ENCODE data around the gene PRSS8.
"Not testable (repeated sequence)": the region's sequence is repeated elsewhere in the genome, so short reads cannot be mapped to it uniquely, and the experiment has no call there.

The PRSS8 gene

DNA sequence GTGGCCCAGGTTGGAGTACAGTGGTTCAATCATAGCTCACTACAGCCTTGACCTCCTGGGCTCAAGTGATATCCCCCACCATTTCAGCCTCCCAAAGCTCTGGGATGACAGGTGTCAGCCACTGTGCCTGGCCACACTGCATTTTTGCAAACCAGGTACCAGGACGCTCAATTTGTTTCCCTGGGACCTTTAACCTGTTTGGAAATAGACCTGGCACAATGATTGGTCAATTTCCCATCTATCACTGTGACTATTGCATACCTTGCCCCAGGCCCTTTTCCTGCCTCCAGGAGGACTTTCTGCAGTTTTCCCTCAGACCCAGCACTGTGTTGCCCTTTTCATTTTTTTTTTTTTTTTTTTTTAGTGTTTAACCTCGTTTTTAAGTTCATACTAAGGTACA, 33.3 kb upstream of the PRSS8 start:
- Histone ChIP-seq H4K20me1 (no peaks in the 10 kb centered on the region), H3K36me3 (no peaks in the 10 kb centered on the region), H3K4me3 (no peak overlapping the region), H3K27ac (no peak overlapping the region), H3K9me3 (no peaks in the 10 kb centered on the region), H3K4me1 (no peaks in the 10 kb centered on the region), H3K27me3 (no peaks in the 10 kb centered on the region), H3K4me2 (no peak overlapping the region), H3K9ac (no peak overlapping the region)
- no peak for TF ChIP-seq Cebpa-rat (IDR thresholded peaks at IDR 0.05)

GRCh38 chr16:31167315-31167714, 31.8 kb upstream of the PRSS8 start:
- H3K9me3 ChIP-seq: no peaks in the 10 kb centered on the region
- no peak overlapping the region for H3K4me2 ChIP-seq
- H3K27me3 ChIP-seq: no peaks in the 10 kb centered on the region
- no peak for TF ChIP-seq Cebpa-rat (IDR thresholded peaks at IDR 0.05)
- no peaks in the 10 kb centered on the region for H4K20me1 ChIP-seq
- no peak overlapping the region for H3K4me3 ChIP-seq
- no peak overlapping the region for H3K9ac ChIP-seq
- H3K36me3 ChIP-seq: no peaks in the 10 kb centered on the region
- no peak overlapping the region for H3K27ac ChIP-seq
- H3K4me1 ChIP-seq: no peaks in the 10 kb centered on the region

GRCh38 chr16:31157136-31157535, 21.6 kb upstream of the PRSS8 start:
- Histone ChIP-seq H3K4me2 (peak overlapping the region; percentile 32; the same call in 1 of the 2 replicates), H3K4me3 (no peak overlapping the region), H3K9me3 (no peaks in the 10 kb centered on the region), H3K27me3 (no peaks in the 10 kb centered on the region), H3K27ac (no peak overlapping the region), H3K9ac (no peak overlapping the region), H3K4me1 (peaks cover 17% of the 10 kb centered on the region), H4K20me1 (no peaks in the 10 kb centered on the region), H3K36me3 (no peaks in the 10 kb centered on the region)
- TF ChIP-seq Cebpa-rat (IDR thresholded peaks at IDR 0.05): no peak

DNA sequence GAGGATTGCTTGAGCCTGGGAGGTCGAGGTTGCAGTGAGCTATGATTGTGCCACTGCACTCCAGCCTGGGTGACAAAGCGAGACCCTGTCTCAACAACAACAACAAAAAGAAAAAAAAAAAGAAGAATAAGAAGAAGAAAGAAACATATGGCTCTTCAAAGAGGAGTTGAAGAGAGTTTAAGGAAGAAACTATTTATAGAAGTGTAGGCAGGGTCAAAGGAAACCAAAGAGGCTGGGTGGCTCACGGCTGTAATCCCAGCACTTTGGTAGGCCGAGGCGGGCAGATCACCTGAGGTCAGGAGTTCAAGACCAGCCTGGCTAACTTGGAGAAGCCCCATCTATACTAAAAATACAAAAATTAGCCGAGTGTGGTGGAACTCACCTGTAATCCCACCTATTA, 15.4 kb upstream of the PRSS8 start:
- not testable (repeated sequence) for H3K4me3 ChIP-seq, H3K27ac ChIP-seq, H3K27me3 ChIP-seq, H4K20me1 ChIP-seq, H3K36me3 ChIP-seq, H3K9me3 ChIP-seq, H3K9ac ChIP-seq
- Histone ChIP-seq H3K4me1 (peaks cover 27% of the 10 kb centered on the region), H3K4me2 (peak overlapping the region; percentile 63)

DNA sequence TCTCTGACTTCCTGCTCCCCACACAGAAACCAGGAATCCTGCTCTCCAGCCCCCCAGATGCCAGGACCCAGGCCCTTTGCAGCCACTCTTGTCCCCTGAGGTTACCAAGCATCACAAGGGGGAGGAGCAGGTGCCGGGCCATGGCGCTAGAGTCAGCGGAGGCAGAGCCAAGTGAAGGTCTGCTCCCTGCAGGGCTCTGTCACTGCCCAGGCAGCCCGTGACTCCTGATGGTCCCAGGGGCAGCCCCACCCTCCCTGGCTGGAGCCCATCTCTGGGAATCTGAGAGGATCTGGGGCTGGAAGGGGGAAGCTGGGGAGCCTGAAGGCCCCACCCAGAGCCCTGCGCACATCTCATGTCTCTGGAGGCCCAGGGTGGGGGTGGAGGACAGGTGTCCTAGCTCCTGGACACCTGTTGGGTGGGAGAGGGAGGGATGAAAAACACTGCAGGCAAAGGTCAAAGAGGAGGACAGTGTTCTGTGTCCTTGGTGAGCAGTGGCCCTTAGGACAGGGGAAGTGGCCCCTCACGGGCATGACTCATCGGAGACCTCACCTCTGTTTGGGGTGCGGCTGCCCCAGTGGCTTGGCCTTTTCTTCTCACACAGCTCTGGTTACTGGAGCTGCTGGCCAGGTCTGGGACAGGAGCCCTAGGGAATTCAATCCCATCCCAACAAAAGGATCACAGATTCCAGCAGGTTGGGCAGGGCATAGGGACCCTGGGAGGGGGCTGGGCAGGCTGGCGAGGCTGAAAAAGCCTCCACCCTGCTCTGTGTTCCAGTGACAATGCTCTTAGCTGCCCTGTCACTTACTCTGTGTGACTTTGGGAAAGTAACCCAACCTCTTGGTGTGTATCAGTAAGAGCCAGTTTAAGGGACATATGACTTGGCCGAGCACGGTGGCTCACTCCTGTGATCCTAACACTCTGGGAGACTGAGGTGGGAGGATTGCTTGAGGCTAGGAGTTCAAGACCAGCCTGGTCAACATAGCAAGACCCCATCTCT, 14.7 kb upstream of the PRSS8 start, which contains the start of gene PRSS36:
PRSS36 (minus strand) TSS at position 173 of the 997 bp plus-strand sequence; CDS start at position 142, 31 bp downstream.
- Histone ChIP-seq H3K27ac (peak within 1 kb of the TSS; percentile 65), H3K36me3 (no peaks in the 10 kb centered on the region), H3K9me3 (no peaks in the 10 kb centered on the region), H3K9ac (no peak within 1 kb of the TSS), H4K20me1 (no peaks in the 10 kb centered on the region), H3K4me2 (peak within 1 kb of the TSS; percentile 63), H3K4me3 (no peak within 1 kb of the TSS), H3K4me1 (peaks cover 31% of the 10 kb centered on the region), H3K27me3 (no peaks in the 10 kb centered on the region)
- no peak for TF ChIP-seq Cebpa-rat (IDR thresholded peaks at IDR 0.05)

- no peaks in the 10 kb centered on the region for H4K20me1 ChIP-seq
- peaks cover 31% of the 10 kb centered on the region for H3K4me1 ChIP-seq
- H3K9me3 ChIP-seq: no peaks in the 10 kb centered on the region
- no peaks in the 10 kb centered on the region for H3K36me3 ChIP-seq
- no peak for TF ChIP-seq Cebpa-rat (IDR thresholded peaks at IDR 0.05)
- peak overlapping the region; percentile 65 for H3K27ac ChIP-seq
- peak overlapping the region; percentile 63 for H3K4me2 ChIP-seq
- no peaks in the 10 kb centered on the region for H3K27me3 ChIP-seq
- no peak overlapping the region for H3K9ac ChIP-seq
- H3K4me3 ChIP-seq: no peak overlapping the region
Observed at GRCh38 chr16:31149332-31149731, 13.8 kb upstream of the PRSS8 start.

GRCh38 chr16:31148896-31149295, 13.4 kb upstream of the PRSS8 start:
- Histone ChIP-seq H4K20me1 (no peaks in the 10 kb centered on the region), H3K4me1 (peaks cover 31% of the 10 kb centered on the region), H3K36me3 (no peaks in the 10 kb centered on the region), H3K27ac (peak overlapping the region; percentile 65; the same call in 1 of the 2 replicates), H3K4me2 (peak overlapping the region; percentile 63), H3K27me3 (no peaks in the 10 kb centered on the region), H3K4me3 (no peak overlapping the region), H3K9me3 (no peaks in the 10 kb centered on the region), H3K9ac (no peak overlapping the region)
- no peak for TF ChIP-seq Cebpa-rat (IDR thresholded peaks at IDR 0.05)

DNA sequence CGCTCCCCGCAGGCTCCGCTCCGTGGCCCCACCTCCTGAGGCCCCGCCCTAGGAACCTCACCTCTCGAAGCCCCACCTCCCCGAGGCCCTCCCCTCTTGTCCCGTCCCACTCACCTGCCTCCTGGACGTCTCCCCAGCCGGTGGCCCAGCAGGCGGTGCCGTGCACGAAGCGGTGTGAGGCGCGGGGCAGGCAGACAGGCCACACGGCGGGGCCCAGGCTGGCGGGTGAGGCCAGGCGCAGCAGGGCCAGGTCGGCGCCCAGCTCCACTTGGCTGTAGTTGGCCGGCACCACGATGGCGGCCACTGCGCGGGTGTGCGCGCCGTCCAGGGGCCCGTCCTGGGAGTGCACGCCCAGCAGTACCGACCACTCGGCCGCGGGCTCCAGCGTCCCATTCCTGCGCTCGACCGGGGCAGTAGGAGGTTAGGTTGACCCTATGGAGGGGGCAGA, 12.8 kb upstream of the PRSS8 start:
- Histone ChIP-seq H4K20me1 (no peaks in the 10 kb centered on the region), H3K27me3 (no peaks in the 10 kb centered on the region), H3K4me2 (no peak overlapping the region), H3K9me3 (no peaks in the 10 kb centered on the region), H3K27ac (no peak overlapping the region), H3K4me1 (peaks cover 32% of the 10 kb centered on the region), H3K9ac (no peak overlapping the region), H3K4me3 (no peak overlapping the region), H3K36me3 (no peaks in the 10 kb centered on the region)
- TF ChIP-seq Cebpa-rat (IDR thresholded peaks at IDR 0.05): no peak

DNA sequence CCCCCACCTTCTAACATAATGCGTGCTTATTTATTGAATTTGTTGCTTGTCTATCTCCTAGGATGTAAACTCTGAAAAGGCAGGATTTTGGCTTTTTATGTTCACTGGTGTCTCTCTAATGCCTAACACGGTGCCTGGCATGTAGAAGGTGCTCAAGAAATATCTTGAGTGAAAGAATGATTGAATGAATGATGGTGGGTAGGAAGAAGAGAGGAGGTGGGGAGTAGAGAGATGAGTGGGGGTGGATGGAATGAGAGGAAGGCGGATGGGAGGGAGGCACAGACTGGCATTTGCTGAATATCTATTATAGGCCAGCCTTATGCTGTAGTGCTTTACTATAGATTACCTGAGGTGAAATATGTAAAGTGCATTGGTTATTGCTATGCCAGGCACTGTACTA, 12.0 kb upstream of the PRSS8 start:
- no peaks in the 10 kb centered on the region for H3K9me3 ChIP-seq
- H3K36me3 ChIP-seq: no peaks in the 10 kb centered on the region
- no peak for TF ChIP-seq Cebpa-rat (IDR thresholded peaks at IDR 0.05)
- no peak overlapping the region for H3K9ac ChIP-seq
- H3K4me3 ChIP-seq: no peak overlapping the region
- no peaks in the 10 kb centered on the region for H3K27me3 ChIP-seq
- peaks cover 39% of the 10 kb centered on the region for H3K4me1 ChIP-seq
- no peaks in the 10 kb centered on the region for H4K20me1 ChIP-seq
- H3K4me2 ChIP-seq: no peak overlapping the region
- H3K27ac ChIP-seq: no peak overlapping the region

GRCh38 chr16:31145398-31145990, 10.0 kb upstream of the PRSS8 start:
- no peak overlapping the region for H3K9ac ChIP-seq

GRCh38 chr16:31144418-31144817, 8.9 kb upstream of the PRSS8 start:
- not testable (repeated sequence) for H3K27ac ChIP-seq, H3K9ac ChIP-seq, H4K20me1 ChIP-seq, H3K4me2 ChIP-seq, H3K4me3 ChIP-seq, H3K36me3 ChIP-seq, H3K27me3 ChIP-seq, H3K9me3 ChIP-seq
- peaks cover 44% of the 10 kb centered on the region for H3K4me1 ChIP-seq

More at GRCh38 chr16:31145398-31145990, 10.0 kb upstream of the PRSS8 start:
- TF ChIP-seq Cebpa-rat (IDR thresholded peaks at IDR 0.05): no peak
- Histone ChIP-seq H3K9me3 (no peaks in the 10 kb centered on the region), H3K4me1 (peaks cover 44% of the 10 kb centered on the region), H3K4me2 (no peak overlapping the region), H3K27ac (no peak overlapping the region), H3K4me3 (no peak overlapping the region), H3K36me3 (no peaks in the 10 kb centered on the region), H4K20me1 (no peaks in the 10 kb centered on the region), H3K27me3 (no peaks in the 10 kb centered on the region)

All from BLaER1 (cell line).